RKO (cell line): ENCODE data around the gene PTGER1.

Experiments used
- DNase-seq: peaks from one replicate; pipeline ENCODE4 v3.0.0-alpha.2; 2016; ENCODE audit warnings: low spot score

Gene PTGER1

DNA sequence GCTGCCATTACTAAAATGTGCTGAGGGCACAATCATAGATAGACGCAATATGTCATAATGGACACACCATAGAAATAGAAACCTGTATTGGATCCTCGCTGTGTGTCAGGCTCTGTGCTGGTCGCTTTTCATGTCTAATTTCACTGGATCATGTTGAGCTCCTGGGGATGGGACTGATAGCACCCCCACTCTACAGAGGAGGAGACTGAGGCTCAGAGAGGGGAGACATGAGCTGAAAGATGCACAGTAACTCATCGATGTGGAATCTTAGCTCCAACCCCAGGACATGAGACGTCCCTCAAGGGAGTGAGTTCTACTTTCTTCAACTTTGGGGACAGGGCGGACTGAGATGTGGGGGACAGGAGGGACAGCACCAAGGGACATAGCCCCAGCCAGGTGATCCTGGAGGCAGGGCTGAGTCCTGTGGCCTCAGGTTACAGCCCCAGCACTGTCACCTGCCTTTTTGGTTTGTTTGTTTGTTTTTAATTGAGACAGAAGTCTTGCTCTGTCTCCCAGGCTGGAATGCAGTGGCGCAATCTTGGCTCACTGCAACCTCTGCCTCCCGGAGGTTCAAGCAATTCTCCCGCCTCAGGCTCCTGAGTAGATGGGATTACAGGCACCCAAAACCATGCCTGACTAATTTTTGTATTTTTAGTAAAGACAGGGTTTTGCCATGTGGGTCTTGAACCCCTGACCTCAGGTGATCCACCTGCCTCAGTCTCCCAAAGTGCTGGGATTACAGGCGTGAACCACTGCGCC, 27.4 kb upstream of the PTGER1 start:
- no peak for DNase-seq

DNA sequence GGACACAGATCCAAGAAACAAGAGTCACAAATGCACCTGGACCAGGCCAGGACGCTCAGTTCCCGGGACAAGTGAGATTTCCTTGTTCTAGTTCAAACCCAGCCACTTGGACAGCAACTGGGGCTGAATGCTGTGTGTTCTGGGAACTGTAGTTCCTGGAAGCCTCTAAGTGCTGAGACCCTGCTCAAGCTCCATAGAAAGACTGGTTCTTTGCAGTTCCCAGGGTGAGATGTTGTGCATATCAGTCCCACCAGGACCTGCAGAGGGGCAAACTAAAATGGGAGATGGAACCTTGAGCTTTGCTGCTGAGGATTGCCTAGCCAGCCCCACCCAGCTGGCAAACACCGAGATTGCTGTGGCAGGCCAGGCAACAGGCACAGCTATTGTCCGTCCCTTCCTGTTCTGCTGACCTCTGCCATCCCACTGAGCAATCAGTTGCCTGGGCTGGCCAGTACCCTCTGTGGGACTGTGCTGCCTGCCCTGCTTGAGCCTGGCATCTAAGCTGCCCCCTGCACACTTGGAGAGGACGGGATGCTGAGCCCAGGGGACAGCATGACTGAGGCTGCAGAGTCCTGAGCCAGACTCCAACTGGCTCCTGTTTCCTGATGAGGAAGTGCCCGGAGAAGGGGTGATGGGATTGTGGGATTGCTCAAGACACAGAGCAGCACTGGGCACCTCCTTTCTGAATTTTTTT, 22.2 kb upstream of the PTGER1 start:
- no peak for DNase-seq

DNA sequence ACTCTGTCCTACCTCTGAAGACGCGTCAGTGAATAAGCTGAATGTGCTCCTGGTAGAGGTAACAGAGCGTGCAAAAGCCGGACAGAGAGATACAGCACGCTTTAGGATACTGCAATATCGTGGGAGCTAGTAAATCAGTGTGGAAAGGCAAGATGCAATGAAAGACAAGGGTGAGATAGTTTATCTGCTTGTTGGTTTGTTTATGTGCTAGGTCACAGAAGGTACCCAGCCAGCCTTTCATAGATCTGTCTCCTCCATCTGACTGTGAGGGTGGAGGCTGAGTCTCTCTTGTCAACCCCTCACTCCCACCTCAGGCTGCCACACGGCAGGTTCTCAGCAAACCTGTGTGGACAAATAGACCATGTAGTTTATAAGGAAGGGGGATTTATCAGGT, 21.7 kb upstream of the PTGER1 start:
- no peak for DNase-seq

DNA sequence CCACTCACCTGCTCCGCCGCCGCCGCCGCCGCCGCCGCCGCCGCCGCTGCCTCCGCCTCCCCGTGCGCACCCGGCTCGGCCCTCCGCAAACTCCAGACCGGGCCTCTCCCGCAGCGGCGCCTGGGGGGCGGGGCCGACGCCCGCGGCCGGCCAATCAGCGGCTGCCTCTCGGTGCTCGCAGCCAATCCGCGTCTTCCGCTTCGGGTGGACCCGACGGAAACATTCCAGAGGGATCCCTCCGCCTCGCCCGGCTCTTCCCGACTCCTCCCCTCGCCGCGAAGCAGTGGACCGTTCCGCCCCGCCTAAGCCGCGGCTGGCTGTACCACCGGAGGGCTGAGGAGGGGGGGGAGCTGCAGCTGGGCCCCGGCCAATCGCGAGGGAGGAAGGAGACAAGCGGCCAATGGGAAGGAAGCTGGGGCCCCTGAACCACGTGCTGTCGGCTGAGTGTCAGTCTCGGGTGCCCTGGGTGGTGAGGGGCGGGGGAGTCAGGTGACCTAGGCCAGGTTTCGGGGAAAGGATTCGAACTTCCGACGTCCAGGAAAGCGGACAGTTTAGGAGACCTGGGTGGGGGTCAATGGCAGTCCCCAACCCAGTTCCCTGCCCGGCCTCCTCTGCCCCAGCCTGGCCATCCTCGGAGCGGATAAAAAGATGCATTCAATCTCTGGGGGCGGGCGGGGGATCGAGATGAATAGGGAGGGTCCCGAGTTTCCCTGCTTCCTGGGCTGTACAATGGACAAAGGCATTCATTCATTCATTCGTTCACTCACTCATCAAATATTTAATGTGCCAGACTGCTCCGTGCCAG, 21.1 kb upstream of the PTGER1 start, which contains the start of gene GIPC1:
GIPC1 (minus strand) TSS at position 99 of the 805 bp plus-strand sequence. CDS start 13,151 bp downstream, outside the sequence.
- DNase-seq: peak; percentile 97

DNA sequence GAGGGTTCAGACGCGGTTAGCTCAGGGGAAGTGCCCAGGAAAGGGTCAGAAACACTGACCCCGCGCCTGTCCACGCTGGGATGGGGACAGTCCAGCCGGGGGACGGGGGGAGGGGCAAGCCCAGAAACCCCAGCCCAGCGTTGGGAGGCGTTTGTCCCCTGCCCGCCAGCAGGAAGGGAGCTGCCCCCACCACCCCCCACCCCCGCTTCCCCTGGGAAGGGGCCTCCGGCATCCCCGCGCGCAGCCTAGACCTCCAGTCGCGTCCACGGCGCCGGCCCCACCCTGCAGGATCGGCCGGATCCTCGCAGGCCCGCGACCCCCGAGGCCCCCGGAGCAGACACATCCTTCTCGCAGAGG, 20.5 kb upstream of the PTGER1 start:
- DNase-seq: no peak

DNA sequence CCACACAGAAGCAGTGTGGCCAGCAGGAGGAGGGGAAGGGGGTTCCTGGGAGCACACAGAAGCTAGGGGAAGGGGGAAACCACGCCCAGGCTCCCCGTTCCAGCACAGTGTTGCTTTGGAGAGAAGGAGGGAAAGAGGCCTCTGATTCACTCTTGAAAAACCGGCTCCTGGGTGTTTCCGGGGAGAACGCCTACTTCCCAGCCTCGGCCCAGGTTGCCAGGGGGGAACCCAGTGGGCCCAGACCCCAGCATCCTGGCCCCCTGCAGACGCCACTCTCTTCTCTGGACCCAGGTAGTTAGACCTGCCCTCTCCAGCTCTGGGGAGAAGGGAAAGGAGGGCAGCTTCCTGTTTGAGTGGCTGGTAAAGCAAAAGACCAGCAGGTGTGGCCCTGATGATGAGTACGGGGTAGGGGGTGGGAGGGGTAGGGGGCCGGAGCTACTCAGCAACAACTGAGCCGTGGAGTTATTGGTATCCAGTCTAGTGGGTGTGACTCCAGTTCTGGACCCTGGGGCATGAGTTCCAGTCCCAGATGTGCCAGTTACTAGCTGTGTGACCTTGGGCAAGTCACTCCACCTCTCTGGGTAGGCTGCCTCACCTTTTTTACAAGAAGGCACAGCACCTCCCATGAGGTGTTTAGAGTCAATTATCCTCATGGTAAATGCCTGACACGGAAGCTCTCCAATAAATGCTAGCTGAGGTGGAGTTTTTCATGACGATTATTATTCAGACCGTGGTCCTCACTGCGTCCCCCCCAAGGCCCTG, 19.9 kb upstream of the PTGER1 start:
- DNase-seq: no peak

DNA sequence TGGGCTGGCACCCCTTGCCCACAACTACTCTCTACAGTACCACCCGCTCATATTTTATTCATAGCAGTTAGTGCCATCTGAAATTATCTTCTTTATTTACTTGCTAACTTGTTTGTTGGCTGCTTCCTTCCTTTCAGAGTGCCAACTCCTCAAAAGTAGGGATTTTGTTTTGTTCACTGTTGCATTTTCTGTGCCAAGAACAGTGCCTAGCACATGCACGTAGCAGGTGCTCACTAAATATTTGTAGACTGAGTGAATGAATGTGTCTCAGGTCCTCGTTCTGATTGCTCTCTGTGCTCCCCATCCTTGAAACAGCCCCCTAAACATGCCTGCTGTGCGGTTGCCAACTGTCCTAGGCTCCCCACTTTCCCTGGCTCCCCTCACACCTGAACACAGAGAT, 19.3 kb upstream of the PTGER1 start:
- no peak for DNase-seq

DNA sequence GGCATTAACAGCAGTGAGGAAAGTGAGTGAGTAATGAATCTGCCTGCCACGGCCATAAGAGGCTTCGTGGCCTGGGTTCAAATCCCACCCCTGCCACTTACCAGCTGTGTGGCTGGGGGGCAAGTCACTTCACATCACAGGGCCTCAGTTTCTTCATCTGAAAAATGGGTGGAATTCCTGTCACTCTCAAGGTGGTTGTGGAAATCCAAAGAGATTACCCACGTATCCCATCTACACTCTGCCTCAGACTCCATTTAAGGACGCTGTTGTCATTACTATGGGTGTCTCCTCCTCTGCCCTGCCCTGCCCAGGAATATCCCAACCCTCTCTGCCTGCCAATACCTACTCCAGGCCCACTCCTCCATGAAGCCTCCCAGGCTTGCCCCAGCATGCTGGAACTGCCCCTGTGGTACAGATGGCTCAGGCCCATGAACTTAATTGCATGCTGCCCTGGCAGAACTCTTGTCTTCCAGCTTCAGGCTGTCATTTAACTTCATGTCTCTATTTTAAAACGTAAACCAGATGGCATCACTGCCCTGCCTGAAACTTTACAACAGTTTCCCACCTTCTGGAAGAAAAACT, 17.7 kb upstream of the PTGER1 start:
- no peak for DNase-seq

DNA sequence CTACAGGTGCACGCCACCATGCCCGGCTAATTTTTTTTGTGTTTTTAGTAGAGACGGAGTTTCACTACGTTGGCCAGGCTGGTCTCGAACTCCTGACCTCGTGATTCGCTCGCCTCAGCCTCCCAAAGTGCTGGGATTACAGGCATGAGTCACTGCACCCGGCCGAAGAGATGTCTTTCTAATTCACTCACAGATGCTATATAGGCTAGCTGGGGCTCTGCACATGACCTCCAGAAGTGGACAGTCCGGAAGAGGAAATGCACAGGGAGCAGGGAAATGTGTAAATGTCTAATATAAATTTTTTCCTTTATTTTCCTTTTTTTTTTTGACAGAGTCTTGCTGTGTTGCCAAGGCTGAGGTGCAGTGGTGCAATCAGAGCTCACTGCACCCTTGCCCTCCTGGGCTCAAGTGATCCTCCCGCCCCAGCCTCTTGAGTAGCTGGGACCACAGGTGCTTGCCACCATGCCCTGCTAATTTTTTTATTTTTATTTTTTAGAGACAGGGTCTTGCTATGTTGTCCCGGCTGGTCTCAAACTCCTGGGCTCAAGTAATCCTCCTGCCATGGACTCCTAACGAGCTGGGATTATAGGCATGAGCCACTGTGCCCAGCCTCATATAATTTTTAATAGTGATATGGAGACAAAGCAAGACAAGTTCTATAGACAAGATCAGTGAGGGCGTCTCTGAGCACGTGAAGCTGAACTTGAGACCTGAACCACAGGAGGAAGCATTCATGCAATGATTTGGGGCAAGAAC, 12.4 kb upstream of the PTGER1 start:
- no peak for DNase-seq

DNA sequence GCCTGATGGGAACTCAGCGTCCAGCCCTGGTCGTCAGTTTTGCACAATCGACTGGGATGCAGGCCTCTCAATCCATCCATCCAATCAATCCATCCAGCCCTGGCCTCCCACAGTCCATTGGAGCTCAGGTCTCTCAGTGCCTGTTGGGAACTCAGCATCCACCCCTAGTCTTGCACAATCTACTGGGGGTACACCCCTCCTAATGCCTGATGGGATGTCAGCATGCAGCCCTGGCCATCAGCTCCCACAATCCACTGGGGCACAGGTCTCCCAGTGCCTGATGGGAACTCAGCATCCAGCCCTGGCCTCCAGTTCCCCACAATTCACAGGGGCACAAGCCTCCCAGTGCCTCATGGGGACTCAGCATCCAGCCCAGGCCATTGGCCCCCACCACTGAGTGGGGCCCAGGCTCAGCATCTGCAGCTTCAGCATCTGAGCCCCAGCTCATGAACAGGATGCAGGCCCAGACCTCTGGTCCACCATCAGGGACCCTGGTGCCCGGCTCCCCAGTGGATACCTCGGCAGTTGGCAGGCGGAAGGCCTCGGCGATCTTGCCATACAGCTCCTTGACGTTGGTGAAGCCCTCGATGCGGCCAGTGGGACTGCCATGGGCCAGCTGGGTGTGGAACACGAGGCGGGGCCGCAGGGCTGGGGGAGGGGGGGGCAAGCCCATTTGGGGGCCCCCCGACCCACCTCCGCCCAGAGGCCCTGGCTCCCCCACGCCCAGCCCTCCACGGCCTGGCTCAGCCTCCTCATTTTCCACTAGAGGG, 7.2 kb upstream of the PTGER1 start:
- no peak for DNase-seq

DNA sequence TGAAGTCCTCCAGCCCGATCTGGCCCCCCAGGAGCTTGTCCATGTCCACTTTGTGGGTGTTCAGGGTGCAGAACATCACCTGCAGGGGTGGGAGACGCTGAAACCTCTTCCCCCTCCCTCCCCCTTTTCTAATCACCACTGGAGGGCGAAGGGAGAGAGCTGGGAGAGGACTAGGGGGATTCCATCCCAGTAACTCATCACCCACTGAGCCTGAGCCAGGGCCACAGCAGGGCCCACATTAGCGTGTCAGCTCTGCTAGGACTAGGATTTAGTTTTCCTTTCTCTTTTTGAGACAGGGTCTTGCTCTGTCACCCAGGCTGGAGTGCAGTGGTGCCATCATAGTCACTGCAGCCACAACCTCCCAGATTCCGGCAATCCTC, 5.5 kb upstream of the PTGER1 start:
- no peak for DNase-seq

DNA sequence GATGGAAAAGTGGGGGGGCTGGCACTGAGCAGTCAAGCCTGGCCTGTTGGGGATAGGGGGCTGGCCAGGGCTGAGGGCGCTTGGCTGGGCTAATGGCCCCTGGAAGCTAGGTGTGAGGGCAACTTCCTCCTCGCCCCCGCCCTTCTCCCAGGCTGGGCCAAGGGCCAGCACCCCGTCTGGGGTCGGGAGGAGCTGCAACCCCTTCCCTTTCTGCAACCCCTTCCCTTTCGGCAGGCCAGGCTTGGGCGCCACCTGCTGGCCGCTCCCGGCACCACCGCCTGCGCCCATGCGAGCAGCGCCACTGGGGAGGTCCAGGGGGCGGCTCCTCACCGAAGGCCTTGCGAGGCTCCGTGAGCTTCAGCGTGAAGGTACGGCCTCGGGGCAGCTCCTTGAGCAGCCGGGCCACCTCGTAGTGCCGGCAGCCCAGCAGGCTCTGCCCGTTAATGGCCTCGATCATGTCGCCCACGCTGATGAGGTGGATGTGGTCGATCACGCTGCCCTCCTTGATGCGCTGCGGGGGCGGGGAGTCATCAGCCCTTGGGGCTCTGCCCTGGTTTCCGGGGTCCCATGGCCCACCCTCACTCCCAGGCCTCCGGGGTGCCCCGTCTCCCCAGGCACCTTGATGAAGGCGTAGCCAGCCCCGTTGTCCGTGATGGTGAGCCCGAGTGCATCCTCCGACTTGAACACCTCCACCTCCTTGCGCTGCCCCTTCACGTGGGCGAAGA, 5.0 kb upstream of the PTGER1 start:
- no peak for DNase-seq

DNA sequence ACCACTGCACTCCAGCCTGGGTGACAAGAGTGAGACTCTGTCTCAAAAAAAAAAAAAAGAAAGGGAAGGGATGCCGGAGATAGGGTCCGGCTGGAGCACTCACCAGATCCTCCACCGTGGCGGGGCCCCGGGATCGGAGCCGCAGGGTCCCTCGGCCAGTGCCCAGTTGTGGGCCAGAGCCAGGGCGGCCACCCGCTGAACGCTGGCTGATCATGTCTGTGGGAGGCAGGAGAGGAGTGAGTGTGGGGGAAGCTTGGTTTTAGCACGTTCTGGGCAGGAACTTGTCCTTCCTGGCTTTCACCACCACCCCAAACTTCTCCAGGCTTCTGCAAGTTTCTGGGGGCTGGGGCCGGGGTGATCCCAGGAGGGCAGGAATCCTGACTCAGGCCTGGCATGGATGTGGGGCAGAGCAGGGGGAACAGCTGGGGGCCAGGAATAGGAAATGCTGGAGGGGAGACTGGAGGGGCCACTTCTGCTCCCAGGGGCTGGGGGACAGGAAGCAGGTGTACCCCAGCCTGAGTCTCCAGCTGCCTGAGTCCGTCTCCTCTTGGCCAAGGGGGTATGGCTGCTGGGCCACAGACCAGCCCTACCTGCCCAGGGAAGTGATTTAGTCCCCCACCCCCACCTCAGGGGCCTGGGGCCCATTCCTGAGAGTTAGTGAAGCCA, 4.3 kb upstream of the PTGER1 start:
- no peak for DNase-seq

DNA sequence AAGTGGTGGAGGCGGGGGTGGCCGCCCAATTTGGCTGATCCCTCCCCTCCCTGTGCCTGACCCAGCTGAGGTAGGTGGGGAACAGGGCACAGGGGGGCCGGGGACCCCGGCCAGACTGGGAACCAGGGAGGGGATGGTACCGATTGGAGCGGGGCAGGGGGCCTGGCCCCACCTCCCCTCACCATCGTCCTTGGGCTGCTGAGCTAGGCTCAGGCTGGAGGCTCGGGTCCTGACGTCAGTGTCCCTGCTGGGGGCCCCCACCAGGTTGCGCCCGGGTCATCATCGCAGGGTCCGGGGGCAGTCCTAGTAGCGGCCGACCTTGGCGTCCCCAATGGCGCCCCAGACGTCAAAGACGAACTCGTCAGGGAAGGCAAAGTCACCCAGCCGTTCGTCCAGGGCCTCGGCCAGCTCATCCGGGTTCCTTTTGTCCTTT, 3.0 kb upstream of the PTGER1 start:
- no peak for DNase-seq

DNA sequence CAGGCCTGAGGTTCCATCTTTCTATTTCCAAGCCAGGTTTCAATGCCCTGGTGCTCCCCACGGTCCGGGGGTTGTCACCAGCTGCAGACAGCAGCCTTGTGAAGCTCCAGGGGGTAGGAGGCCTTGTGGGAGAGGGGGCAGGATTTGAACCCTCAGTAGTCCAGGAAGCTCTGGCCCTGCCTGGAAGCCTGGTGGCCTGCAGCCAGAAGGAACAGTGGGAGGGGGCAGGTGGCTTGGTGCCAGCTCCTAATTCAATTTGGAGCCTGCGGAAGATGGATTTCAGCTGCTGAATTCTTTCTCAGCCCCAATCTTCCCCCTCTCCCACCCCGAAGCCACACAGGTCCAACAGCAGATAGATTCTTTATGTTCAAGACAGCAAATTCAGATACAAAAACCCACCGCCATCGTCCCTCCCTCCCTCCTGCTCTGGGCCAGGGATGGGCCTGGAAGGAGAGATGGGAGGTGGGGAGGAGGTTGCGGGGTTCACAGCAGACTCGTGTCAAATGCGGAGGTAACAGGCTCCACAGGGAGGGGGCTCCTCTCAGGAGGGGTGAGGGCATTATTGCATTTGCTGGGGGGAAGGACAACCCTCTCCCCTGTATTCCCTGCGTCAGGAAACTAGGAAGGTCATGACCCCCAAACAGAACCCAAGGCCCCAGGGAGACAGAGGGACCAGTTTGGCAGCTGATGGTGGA, 2.4 kb upstream of the PTGER1 start:
- DNase-seq: no peak

DNA sequence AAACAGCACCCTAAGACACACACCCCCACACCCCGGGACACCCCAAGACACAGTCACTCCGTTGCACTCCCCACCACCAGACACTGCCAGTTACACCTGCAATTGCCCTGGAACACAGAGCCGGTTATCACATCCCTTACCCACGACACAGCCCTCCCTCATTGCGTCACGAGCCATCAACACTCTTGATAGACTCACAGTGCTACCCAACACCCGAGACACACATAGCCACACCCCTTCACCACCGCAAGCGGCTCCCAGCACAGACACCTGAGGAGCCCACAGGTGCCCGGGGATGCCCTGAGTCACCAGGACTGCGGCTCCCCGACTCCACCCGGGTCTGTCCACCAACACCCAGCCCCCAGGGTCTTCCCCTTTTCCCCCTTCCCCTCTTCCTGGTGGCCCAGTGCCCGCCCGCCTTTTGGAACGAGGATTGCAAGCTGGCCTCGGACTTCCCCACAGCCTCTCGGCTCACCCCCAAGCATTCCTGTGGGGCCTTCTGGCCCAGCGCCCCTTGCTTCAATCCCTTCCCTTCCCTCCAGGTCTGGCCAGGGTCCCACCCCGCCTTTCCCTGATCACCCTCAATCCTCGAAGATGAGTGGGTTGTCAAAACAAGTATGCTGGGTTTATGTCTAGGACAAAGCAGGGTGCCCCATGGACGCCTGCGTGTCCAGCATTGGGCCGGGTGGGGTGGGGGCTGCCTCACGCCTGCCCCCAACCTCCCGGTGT, 1.7 kb upstream of the PTGER1 start:
- no peak for DNase-seq

DNA sequence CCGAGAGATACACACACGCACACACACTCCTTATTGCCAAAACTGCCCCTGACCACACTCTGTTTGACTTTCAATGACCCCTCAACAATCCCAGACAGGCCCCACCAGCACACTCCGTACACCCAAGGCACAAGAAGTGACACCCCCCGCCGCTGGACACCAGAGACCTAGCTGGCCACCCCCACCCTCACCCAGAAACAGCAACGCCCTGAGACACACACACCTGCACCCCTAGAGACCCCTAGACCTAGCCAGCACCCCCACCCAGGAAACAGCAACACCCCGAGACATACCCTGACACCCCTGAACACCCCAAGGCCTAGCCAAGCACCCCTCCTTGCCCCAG, 1.1 kb upstream of the PTGER1 start:
- no peak for DNase-seq

DNA sequence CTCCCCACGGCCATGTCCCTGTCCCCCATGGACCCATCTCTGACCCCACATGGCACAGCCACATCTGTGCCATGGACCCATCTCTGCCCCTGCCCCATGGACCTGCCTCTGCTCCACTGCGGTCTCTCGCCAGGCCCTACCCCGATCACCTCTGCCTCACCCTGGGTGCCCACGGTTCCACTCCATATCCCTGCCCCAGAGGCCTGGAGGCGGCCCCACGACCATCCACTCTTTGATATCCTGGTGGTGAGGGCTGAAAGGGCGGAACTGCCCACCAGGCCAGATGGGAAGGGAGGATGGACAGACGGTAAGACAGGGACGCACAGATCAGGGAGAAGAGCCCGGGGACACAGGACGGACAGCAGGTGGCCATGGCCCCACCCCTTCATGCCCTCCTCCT, 327 bp downstream of the PTGER1 start:
- no peak for DNase-seq
